H1 (cell line): Measurements from ENCODE around the gene PRMT6. TPM values are rescaled to one million over a fixed set of nuclear protein-coding genes. Genes with fewer than 3 reads are reported as not detected.

Source experiments
- CTCF ChIA-PET: fragments of 300-600 bp; sonication (Branson Sonifier 250); formaldehyde crosslinking; loops from one replicate; lab custom pipeline; 2021; ENCODE audit not compliant: partially characterized antibody; lab: Charles Lee
- POLR2A ChIA-PET: fragments of 300-600 bp; sonication (Branson Sonifier 250); formaldehyde crosslinking; loops from one replicate; lab custom pipeline; 2021; ENCODE audit warnings: inconsistent platforms; ENCODE audit not compliant: partially characterized antibody; lab: Charles Lee
- DNase-seq, 2 experiments: peaks; one replicate each; pipeline versions ENCODE4 v3.0.0 to v3.0.0-alpha.2; 2010 to 2022; ENCODE audit warnings: low spot score in 2 of 2, low read depth in 1 of 2, mixed read lengths in 1 of 2
- FAIRE-seq: peaks from 2 replicates; lab custom pipeline; 2011; peaks lifted over from hg19 to GRCh38; lab: Jason Lieb, UNC
- H2AFZ ChIP-seq: 2 replicates; pipeline ENCODE4 v1.8.1; 2012; ENCODE audit warnings: low read length, inconsistent platforms
- H2AK5ac ChIP-seq: 2 replicates; pipeline ENCODE4 v1.6.1; 2013; ENCODE audit warnings: low read depth, low read length
- H2BK120ac ChIP-seq: replicated peaks from 2 replicates; pipeline ENCODE3; 2013; ENCODE audit warnings: low read depth, low read length, inconsistent platforms
- H2BK12ac ChIP-seq: 2 replicates; pipeline ENCODE4 v1.6.1; 2013; ENCODE audit warnings: low read depth, low read length
- H2BK15ac ChIP-seq: 2 replicates; pipeline ENCODE4 v1.6.1; 2013; ENCODE audit warnings: low read length
- H2BK20ac ChIP-seq: 2 replicates; pipeline ENCODE4 v1.6.1; 2013; ENCODE audit warnings: low read length
- H2BK5ac ChIP-seq: 2 replicates; pipeline ENCODE4 v1.6.1; 2013; ENCODE audit warnings: low read depth, low read length
- H3K14ac ChIP-seq: 2 replicates; pipeline ENCODE4 v1.6.1; 2013; ENCODE audit warnings: inconsistent platforms; ENCODE audit not compliant: insufficient read length
- H3K18ac ChIP-seq: 2 replicates; pipeline ENCODE4 v1.6.1; 2013; ENCODE audit warnings: low read length; ENCODE audit errors: extremely low read depth
- H3K23ac ChIP-seq: 2 replicates; pipeline ENCODE4 v1.6.1; 2013; ENCODE audit warnings: inconsistent platforms; ENCODE audit not compliant: insufficient read length
- H3K23me2 ChIP-seq: 2 replicates; pipeline ENCODE4 v1.6.1; 2013; ENCODE audit warnings: low read depth, low read length
- H3K27ac ChIP-seq: 2 replicates; pipeline ENCODE4 v1.6.1; 2011; ENCODE audit warnings: low read depth, low read length, inconsistent platforms
- H3K27me3 ChIP-seq, 4 experiments: replicated peaks in 1 of 4; 1 replicate in 1 of 4; 2 replicates in 3 of 4; pipeline versions ENCODE4 v1.6.1 to v1.8.1; 2011 to 2013; ENCODE audit warnings: low read length in 3 of 4, mild to moderate bottlenecking in 3 of 4, inconsistent platforms in 2 of 4, mixed read lengths in 2 of 4, moderate library complexity in 1 of 4; ENCODE audit not compliant: control insufficient read depth in 3 of 4, insufficient read depth in 3 of 4; ENCODE audit errors: extremely low read depth in 1 of 4
- H3K36me3 ChIP-seq, 4 experiments: 2 replicates each; pipeline versions ENCODE4 v1.6.1 to v1.8.1; 2011 to 2013; ENCODE audit warnings: mild to moderate bottlenecking in 4 of 4, low read length in 3 of 4, moderate library complexity in 2 of 4, control low read depth in 1 of 4, inconsistent platforms in 1 of 4; ENCODE audit not compliant: insufficient read depth in 4 of 4, control insufficient read depth in 2 of 4
- H3K4ac ChIP-seq: replicated peaks from 2 replicates; pipeline ENCODE3; 2013; ENCODE audit warnings: low read length, low read depth, mixed read lengths, inconsistent platforms; ENCODE audit not compliant: insufficient read length
- H3K4me1 ChIP-seq, 4 experiments: replicated peaks in 1 of 4; 1 replicate in 1 of 4; 2 replicates in 3 of 4; pipeline versions ENCODE4 v1.6.1 to v1.8.1; 2011 to 2013; ENCODE audit warnings: low read length in 3 of 4, inconsistent platforms in 2 of 4, mixed read lengths in 1 of 4; ENCODE audit not compliant: insufficient read depth in 4 of 4, control insufficient read depth in 3 of 4
- H3K4me2 ChIP-seq, 2 experiments: 2 replicates each; pipeline versions ENCODE4 v1.6.1 to v1.8.1; 2011 to 2013; ENCODE audit warnings: low read depth in 2 of 2, low read length in 2 of 2, control low read depth in 1 of 2, inconsistent platforms in 1 of 2, mild to moderate bottlenecking in 1 of 2; ENCODE audit not compliant: insufficient read depth in 1 of 2
- H3K4me3 ChIP-seq, 4 experiments: fragments of 200-600, 300-600 bp in 1 of 4; sonication (generic), shearing (Covaris generic), sonication (Bioruptor Twin) in 1 of 4; 2 replicates each; pipeline versions ENCODE4 v1.5.1 to v1.8.1; 2011 to 2016; ENCODE audit warnings: low read length in 4 of 4, low read depth in 3 of 4, control low read depth in 2 of 4, inconsistent platforms in 2 of 4, mild to moderate bottlenecking in 2 of 4, mixed read lengths in 1 of 4, moderate library complexity in 1 of 4; ENCODE audit not compliant: insufficient read depth in 2 of 4; ENCODE audit errors: extremely low read depth in 1 of 4
- H3K56ac ChIP-seq: replicated peaks from 2 replicates; pipeline ENCODE3; 2013; ENCODE audit warnings: low read depth, mild to moderate bottlenecking, mixed read lengths, low read length, inconsistent platforms; ENCODE audit not compliant: insufficient read length
- H3K79me1 ChIP-seq: 2 replicates; pipeline ENCODE4 v1.6.1; 2013; ENCODE audit warnings: low read depth, low read length, control low read depth
- H3K79me2 ChIP-seq, 2 experiments: 2 replicates each; pipeline versions ENCODE4 v1.6.1 to v1.8.1; 2012 to 2013; ENCODE audit warnings: low read length in 2 of 2, mild to moderate bottlenecking in 2 of 2, inconsistent platforms in 1 of 2; ENCODE audit not compliant: insufficient read depth in 2 of 2, control insufficient read depth in 1 of 2
- H3K9ac ChIP-seq, 4 experiments: replicated peaks in 1 of 4; 1 replicate in 1 of 4; 2 replicates in 3 of 4; pipeline versions ENCODE4 v1.6.1 to v1.8.1; 2011 to 2013; ENCODE audit warnings: low read depth in 3 of 4, low read length in 3 of 4, control low read depth in 2 of 4, mild to moderate bottlenecking in 2 of 4, moderate library complexity in 2 of 4, inconsistent platforms in 1 of 4; ENCODE audit errors: extremely low read depth in 1 of 4
- H3K9me3 ChIP-seq, 2 experiments: 2 replicates each; pipeline versions ENCODE4 v1.6.1 to v1.8.1; 2012 to 2013; ENCODE audit warnings: mild to moderate bottlenecking in 2 of 2, moderate library complexity in 2 of 2, control low read depth in 1 of 2, inconsistent platforms in 1 of 2, low read depth in 1 of 2, low read length in 1 of 2, mixed read lengths in 1 of 2; ENCODE audit not compliant: insufficient read depth in 2 of 2
- H4K20me1 ChIP-seq, 2 experiments: replicated peaks in 1 of 2; 2 replicates each; pipeline versions ENCODE3 to v1.8.1; 2011 to 2013; ENCODE audit warnings: inconsistent platforms in 2 of 2, low read length in 2 of 2, mild to moderate bottlenecking in 1 of 2; ENCODE audit not compliant: insufficient read depth in 2 of 2, control insufficient read depth in 1 of 2
- H4K5ac ChIP-seq: 2 replicates; pipeline ENCODE4 v1.6.1; 2013; ENCODE audit warnings: low read length, low read depth, mixed read lengths, inconsistent platforms; ENCODE audit not compliant: insufficient read length
- H4K8ac ChIP-seq: 2 replicates; pipeline ENCODE4 v1.8.0; 2013; ENCODE audit warnings: mild to moderate bottlenecking, moderate library complexity, low read length, inconsistent platforms; ENCODE audit not compliant: insufficient read depth; ENCODE audit errors: extremely low read depth
- H4K91ac ChIP-seq: replicated peaks from 2 replicates; pipeline ENCODE3; 2013; ENCODE audit warnings: low read length, mixed read lengths, inconsistent platforms; ENCODE audit not compliant: insufficient read length
- CHD7 ChIP-seq: fragments of 300-600 bp; sonication (generic); IDR thresholded peaks from 2 replicates; pipeline ENCODE4 v1.7.1; 2012; ENCODE audit warnings: low read length, moderate library complexity, mild to moderate bottlenecking, inconsistent platforms; ENCODE audit not compliant: insufficient replicate concordance
- WGBS, 2 experiments: shearing (Covaris generic) in 1 of 2; methylation state at CpG; one replicate each; pipeline versions ENCODE4 v1.1.6 to v1.1.7; 2013 to 2015; ENCODE audit warnings: low lambda C conversion rate in 2 of 2, mixed read lengths in 2 of 2, inconsistent platforms in 1 of 2, low coverage in 1 of 2, missing lambda C conversion rate in 1 of 2; ENCODE audit not compliant: insufficient replicate concordance in 2 of 2, insufficient coverage in 1 of 2, insufficient read length in 1 of 2; ENCODE audit errors: extremely low coverage in 1 of 2, missing lambda C conversion rate in 1 of 2; 5-methylcytosine and 5-hydroxymethylcytosine counted together
- polyA plus RNA-seq, 7 experiments: library from polyadenylated mRNA; depleted of rRNA in 3 of 7; stranded (reverse) in 5 of 7; unstranded in 2 of 7; fragments of >200 nt in 5 of 7; fragments of 200-250 nt in 2 of 7; gene quantifications; 1 replicate in 5 of 7; 2 replicates in 1 of 7; 4 replicates in 1 of 7; pipeline versions ENCODE4 v1.2.1 to v1.2.3, GENCODE V29; 2011 to 2013; ENCODE audit warnings: missing spikeins in 2 of 7, mixed read lengths in 2 of 7
- total RNA-seq: library from RNA; stranded (reverse); fragmentation: NEBNext Ultra II Directional; extraction: Animal tissue kit (Norgen Biotek cat#: 25700); gene quantifications from 2 replicates; pipeline ENCODE4 v1.2.1, GENCODE V29; 2021

The PRMT6 gene
- total and polyA plus RNA-seq, 2 of the 8 experiments (the other 6 are each of a cell fraction or from before 2014, with no cell fraction given): 23.6 to 38.2 TPM

GRCh38 chr1:107010582-107010981 is 45.9 kb upstream of the PRMT6 start:
- Histone ChIP-seq H4K5ac (no peak overlapping the region), H3K79me2 (no peaks in the 10 kb centered on the region), H2BK120ac (no peak overlapping the region), H4K91ac (no peak overlapping the region), H3K18ac (no peak overlapping the region), H4K20me1 (no peaks in the 10 kb centered on the region), H2BK5ac (no peak overlapping the region), H3K79me1 (no peaks in the 10 kb centered on the region), H2AK5ac (no peak overlapping the region), H3K36me3 (no peaks in the 10 kb centered on the region), H2BK15ac (no peak overlapping the region), H3K9me3 (no peaks in the 10 kb centered on the region), H3K4ac (no peak overlapping the region), H2AFZ (no peak overlapping the region), H3K27me3 (no peaks in the 10 kb centered on the region), H3K4me2 (no peak overlapping the region), H2BK20ac (no peak overlapping the region), H3K4me1 (no peaks in the 10 kb centered on the region), H2BK12ac (no peak overlapping the region), H3K23ac (no peak overlapping the region), H3K23me2 (no peaks in the 10 kb centered on the region), H3K27ac (no peak overlapping the region), H3K4me3 (no peak overlapping the region), H3K14ac (no peak overlapping the region), H4K8ac (no peak overlapping the region), H3K9ac (no peak overlapping the region), H3K56ac (no peak overlapping the region)
- ChIA-PET POLR2A (no interaction called here), CTCF (no interaction called here)
- DNase-seq: no peak
- WGBS, 2 experiments: 87% methylated on average over 3 of the region's 3 CpGs; no CpG with 5 or more reads in 1 of the 2 experiments
- FAIRE-seq: no peak
- TF ChIP-seq CHD7: no peak
